GM18520 (cell line): ENCODE measurements around the gene FNDC11.
A peak's percentile ranks its signal among the peaks of the same experiment; 100 is the strongest.

Source experiments
- ATAC-seq: cut with Tn5 transposase; IDR thresholded peaks from one replicate; pipeline ENCODE4 v1.9.1; 2021; ENCODE audit not compliant: unreplicated experiment

Gene FNDC11

DNA sequence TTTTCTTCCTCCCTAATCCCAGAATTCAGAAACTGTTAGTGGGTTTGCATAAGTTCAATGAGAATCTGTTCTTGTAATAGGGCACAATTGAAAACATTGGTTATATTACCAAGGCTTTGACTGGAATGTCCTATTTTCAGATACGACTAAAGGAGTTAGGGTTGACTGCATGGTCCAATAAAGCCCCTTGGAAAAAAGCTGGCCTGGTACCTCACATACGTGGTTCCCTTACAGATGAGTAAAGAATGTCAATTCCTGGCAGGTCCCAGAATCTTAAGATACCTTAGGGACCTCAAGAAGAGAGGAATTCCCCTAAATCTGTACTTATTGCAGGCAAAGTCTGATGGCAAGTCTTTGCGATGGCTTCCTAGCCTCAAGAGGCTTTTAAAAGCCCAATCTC, 28.8 kb upstream of the FNDC11 start:
- ATAC-seq: no peak

DNA sequence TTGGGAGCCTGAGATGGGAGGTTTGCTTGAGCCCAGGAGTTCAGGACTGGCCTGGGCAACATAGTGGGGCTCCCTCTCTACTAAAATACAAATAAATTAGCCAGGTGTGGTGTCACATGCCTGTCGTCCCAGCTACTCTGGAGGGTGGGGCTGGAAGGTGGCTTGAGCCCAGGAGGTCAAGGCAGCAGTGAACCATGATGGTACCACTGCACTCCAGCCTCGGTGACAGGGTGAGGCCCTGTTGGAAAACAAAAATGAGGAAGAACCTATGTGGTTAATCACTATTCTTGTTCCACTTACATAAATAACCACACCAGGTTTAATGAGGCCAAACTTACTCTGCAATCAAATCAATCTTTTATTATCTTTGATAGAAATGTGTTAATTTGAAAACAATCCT, 28.0 kb upstream of the FNDC11 start:
- ATAC-seq: no peak

DNA sequence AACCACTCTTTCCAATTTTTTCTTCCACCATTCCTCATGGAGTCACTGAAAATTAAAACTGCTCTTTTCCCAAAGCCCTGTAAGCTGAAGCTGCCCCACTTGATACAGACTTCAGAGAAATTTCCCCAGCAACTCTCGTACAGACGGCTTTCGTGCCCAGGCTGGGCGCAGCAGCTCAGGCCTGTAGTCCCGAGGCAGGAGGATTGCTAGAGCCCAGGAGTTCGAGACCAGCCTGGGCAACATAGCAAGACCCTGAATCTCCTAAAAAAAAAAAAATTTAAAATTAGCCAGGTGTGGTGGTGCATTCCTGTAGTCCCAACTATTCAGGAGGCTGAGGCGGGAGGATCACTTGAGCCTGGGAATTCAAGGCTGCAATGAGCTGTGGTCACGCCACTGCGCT, 26.8 kb upstream of the FNDC11 start:
- no peak for ATAC-seq

DNA sequence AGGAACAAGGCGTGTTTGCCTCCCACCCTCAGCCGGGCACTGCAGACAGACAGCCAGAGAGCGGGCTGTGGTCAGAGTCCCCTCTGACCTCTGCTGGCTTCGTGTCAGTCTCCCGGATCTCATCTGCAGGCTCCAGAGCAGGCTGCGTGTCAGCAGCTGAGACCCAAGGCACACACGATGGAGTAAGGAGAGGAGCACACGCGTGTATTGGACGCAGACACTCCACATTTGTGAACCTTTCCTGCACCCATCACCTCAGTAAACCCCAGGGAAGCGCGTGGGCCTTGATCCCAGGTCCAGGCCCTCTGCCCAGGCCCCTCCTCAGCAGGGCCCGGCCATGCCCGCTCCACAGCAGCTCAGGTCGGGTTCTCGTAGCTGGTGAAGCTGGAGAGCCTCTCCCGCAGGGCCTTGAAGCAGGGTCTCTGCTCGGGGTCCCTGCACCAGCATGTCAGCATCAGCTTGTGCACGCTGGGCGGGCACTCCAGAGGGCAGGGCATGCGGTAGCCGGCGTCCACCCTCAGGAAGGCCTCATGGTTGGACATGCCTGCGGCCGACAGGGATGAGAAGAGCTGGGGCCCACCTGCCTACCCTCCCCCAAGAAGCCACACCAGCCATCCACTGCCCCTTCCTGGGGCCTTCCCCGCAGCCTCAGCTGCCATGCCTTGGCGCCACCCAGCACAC, 24.6 kb upstream of the FNDC11 start:
- no peak for ATAC-seq

DNA sequence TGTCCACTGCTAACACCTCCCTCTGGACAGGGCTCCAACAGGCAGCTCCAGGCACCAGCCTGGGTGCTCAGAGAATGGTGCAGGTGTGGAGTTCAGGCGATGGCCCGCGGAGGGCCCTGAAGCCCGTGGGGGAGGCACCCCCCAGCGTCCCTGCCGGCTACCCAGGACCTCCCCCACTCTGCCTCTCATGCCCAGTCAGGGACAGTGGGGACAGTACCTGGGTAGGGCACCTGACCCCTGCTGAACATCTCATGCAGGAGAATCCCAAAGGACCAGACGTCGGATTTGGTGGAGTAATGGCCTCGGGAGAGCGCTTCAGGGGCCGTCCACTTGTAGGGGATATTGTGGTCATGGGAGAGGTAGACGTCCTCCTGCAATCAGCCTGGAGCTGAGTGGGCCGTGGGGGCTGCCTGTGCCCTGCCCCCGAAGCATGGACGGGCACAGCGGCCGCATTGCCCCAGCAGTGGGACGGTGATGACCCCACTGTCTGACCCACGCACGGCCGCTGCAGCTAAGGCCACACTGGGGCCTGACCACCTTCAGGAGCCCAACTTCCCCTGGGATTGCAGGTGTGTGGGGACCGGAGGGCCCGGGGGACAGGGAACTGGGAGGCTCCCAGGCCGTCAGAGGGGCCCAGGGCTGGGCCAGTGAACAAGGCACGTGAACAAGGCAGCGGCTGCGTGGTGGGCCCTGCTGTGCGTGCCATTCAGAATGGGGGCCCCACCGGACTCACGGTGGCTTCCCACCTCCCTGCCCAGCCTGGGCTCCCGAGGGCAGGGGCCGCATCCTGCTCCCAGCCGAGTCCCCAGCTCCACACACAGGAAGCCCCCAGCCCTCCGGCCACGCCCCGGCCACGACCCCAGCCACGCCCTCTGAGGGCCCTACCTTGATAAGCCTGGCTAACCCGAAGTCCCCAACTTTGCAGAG, 23.8 kb upstream of the FNDC11 start:
- ATAC-seq: no peak

DNA sequence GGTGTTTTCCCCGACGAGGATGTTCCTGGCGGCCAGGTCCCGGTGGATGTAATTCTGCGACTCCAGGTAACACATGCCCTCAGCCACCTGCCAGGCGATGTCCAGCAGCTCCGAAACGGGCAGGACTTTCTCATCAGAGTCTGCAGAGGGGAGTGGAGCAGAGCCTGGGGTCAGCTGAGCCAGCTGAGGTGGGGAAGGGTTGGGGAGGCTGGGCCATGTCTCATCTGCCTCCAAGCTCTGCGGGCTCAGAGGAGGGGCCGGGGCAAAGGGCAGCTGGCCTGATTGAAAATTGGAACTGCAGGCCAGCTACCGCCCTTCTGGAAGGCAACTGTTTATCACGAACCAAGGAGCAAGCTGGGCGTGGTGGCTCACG, 23.2 kb upstream of the FNDC11 start:
- ATAC-seq: no peak

DNA sequence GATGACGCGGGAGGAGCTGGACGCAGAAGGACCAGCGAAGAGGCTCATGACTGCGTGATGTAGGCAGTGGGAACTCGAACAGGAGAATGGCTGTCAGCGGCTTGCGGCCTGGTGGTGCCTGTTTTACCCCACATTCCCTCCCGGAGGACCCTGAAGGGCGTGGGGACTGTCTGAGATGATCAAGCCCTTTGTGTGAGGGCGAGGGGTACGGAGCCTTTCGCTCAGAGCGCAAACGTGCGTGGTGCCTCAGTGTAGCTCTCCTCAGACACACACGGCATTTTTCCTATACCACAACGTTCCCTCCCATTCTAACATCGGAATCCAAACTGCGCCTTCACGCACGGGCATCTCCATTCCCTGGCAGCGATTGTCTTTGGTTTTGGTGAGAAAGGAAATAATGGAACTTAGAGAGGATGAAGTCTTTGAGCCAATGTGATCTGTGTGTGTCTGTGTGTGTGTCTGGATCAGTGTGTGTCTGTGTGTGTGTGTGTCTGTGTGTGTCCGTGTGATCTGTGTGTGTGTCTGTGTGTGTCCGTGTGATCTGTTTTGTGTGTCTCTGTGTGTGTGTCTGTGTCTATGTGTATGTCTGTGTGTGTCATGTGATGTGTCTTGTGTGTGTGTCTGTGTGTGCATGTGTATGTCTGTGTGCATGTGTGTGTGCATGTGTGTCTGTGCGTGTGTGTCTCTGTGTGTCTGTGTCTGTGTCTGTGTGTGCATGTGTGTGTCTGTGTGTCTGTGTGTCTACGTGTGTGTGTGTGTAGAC, 22.1 kb upstream of the FNDC11 start:
- ATAC-seq: no peak

DNA sequence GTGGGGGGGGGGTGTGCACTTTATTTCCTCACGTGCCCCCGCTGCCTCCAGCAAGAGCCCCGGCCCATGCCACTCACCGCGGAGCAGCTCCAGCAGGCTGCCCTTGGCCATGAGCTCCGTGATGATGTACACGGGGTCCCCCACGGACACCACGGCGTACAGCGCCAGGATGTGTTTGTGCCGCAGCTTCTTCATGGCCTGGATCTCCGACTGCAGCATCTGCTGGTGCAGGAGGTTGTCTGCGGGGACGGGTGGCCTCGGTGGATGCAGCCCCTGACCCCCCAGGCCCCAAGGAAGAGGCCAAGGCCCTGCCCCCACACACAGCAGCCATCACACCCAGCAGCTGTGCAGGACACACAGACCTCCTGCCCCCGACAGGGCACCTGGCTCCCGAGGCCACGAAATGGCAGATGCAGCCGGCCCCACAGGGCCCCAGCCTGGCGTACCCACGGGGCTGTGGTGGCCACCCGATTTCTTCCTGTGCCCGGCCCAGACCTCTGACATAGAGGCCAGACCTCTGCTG, 21.4 kb upstream of the FNDC11 start:
- ATAC-seq: no peak

DNA sequence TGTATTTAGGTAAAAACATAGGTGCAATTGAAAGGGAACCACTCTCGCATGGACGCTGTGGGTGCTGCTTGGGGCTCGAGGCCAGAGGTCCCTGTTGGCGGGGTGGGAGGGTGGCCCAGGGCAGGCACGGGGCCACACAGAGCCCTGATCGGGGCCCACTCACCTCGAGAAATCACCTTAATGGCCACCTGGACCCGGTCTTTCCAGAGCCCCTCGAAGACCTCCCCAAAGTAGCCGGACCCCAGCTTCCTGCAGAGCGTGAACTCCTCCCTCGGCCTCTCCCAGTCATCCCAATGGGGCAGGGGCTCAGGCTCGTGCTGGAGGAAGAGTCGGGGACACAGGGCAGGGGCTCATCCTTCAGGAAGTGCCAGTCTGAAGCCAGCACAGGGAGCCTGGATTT, 20.6 kb upstream of the FNDC11 start:
- ATAC-seq: no peak

DNA sequence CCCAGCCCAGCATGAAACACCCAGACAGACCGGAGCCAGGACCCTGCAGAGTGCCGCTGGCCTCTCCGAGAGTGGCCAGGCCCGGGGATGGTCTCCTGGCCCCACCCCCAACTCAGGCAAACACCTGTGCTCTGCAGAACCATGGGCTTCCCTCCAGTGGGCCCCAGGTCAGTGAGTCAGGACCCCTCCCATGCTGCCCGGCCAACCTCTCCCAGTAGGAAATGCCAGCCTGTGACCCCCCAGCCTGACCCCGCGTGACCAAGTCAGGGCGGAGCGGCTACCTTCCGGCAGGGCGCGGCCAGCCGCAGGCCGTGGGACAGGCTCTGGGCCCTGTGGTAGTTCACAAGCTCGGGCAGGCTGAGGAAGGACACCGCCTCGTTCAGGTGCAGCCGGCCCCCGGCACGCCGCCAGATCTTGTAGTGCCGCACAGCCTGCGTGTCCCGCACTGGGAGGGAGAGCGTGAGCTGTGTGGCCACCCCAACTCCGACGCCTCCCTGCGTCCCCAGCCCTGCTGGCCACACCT, 20.0 kb upstream of the FNDC11 start:
- no peak for ATAC-seq

DNA sequence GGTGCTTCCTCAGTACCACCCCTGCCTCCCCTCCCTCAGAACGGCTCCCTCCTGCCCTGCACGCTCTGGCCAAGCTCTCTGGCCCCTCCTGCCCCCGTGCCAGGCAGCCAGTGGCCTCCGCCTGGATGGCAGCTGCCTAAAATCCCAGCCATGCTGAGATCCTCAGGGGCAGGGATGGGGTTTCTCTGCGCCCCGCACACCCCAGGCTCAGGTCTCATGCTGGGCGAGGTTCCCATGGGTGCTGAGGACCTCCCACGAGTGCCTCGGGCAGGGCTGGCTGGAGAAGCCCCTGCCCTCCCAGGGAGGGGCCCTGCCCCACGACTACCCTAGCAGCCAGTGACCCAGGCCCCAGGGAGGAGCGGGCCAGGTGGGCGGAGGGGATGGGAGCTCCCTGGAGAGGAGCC, 19.5 kb upstream of the FNDC11 start:
- ATAC-seq: no peak

DNA sequence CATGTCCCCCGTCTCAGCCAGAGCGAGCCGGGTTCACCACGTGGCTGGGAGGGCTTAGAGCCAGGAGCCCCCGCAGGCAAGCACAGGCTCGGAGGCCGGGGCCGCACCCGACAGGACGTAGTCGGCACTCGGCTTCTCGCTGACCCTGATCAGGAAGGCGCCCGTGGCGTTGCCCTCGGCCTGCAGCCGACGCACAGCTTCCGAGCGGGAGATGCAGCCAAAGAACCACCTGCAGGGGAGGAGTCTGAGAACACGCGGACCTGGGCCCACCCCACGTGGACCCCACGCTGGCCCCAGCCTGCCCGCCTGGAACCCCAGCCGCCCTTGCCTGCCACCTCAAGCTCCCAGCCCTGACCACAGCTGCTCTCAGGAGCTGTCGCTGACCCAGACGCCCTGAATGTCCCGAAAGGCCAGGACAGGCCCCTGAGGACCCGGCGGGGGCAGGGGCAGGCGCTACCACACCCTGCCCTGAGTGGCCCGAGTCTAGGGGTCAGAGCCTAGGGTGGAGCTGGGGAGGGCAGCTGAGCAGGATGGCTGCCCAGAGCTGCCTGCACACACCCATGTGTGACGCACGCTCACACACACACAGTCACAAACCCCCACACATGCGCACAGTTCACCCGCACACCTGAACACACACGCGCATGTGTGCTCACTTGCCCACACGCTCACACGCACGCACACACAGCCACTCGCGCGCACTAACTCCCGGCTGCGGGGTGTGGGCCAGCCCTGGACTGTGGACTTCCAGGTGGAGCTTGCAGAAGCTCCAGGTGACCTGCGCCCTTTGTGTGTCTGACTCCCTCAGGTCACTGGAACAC, 18.9 kb upstream of the FNDC11 start:
- ATAC-seq: no peak

DNA sequence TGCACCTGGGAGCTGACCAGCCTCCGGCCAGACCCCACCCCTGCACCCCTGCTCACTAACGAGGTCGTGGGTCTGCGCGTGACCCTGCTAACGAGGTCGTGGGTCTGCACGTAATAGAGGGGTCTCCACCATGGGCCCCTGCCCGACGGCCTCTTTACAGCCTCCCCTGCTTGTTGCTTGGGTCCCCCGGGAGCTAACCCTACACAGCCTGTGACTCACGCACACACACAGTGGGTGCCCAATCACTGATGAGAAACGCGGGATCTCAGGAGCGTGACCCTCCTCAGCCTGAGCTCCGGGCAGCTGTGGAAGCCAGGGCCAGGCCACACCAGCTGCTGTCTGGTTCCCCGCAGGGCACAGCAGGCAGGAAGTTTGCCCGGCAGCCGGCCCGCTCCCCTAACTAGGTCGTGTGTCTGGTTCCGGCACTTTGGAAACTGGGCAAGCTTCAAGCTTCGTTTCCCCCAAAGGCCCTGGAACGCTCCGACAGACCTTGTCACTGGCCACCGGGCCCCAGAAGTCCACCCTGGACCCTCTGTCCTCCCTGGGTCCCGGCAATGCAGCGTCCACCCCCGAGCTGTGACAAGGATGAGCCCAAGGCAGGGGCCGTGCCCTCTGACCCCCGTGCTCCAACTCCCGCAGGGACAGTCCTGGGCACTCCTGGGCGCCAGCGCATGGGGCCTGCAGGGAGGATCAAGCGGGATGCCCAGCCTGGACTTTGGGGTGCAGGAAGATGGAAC, 17.6 kb upstream of the FNDC11 start:
- no peak for ATAC-seq

DNA sequence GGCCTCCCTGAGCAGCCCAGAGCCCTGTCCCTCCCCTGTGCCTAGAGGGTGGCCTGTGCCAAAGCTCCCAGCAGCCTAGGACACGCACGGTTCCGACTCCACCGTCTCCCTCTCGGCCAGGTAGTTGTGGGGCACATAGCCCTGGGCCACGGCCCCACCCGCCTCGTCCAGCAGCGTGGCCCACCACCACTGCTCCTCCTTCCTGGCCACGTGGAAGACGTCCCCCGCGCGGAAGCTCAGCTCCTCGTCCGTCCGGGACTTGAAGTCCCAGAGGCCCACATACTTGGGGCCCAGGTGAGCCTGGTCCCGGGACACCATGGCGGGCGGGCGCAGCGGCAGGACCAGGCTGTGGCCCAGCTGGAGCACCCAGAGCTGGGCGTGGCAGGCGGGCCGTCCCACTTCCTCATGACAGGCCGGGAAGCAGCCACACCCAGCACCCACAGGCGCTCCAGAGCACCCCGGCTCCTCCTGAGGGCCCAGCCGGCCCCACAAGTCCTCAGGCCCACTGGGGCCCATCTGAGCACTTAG, 16.9 kb upstream of the FNDC11 start, which contains the start of gene PTK6:
Gene PTK6 (minus strand): TSS at position 380 of the 528 bp plus-strand sequence. CDS start 62 bp downstream, at position 318.
- ATAC-seq: no peak

DNA sequence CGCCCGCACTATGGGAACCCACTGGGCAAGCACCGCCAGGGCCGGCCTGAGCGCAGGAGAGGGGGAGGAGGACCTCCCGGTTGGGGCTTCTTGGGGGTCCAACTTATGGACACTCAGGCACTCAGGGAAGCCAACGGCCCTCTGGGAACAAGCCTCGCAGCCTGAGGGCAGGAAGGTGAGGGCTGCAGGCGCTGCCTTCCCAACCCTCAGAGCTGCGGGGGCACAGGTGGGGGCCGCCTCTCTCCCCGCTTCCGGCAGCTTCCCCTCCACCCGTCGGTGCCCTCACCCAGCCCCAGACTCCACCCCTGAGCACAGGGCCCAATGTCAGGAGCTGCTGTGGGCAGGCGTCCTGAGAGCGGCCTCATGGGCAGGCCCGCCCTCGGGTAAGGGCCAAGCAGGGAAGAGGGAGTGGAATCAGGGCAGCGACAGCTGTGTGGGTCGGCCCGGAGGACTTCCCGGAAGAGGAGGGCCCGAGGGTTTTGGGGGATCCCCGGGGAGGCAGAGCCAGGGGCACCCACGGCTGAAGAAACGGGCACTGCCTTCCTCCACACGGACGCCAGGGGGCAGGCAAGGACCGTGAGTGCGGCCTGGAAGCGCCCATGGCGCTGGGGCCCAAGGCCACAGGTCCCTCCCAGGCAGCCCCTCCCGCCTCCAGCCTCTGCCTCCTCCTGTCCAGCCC, 16.3 kb upstream of the FNDC11 start:
- peak; percentile 87 for ATAC-seq

DNA sequence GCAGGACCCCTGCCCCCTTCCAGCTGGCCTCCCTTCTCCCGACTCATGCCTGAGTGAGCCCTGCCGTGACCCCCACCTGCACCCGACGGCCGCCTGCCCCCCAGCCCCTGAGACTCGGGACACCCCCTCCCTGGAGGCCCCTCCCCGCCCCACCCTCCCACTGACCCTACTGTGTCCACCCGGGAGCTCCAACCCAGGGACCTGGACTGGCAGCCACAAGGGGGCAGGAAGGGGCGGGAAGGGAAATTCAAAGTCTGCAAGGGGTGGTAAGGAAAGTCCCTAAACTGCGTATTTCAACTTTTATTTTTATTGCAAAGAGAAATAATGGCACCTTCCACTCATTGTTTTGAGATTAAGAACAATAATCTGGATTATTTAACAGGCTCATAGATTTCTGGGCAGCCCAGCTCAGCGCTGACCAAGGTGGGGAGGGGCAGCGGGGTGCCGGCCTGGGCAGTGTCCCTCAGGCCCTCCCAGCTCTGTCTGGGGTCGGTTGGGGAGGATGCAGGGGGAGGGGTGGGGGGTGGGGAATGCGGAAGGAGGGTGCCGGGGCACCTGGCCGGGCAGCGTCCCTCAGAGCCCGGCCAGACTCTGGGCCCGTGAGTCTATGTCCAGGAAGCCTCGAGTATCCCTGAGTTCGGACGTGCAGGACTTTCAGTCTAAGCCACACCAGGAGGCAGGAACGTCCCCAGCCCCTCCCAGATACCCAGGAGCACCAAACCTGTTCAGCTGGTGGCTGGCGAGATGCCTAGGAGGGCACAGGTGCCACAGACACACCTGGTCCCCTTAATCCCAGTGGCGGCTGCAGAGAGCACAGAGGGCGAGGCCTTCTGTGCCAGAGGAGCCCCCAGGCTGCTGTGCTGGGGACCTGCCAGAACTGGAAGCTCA, 15.5 kb upstream of the FNDC11 start:
- no peak for ATAC-seq

DNA sequence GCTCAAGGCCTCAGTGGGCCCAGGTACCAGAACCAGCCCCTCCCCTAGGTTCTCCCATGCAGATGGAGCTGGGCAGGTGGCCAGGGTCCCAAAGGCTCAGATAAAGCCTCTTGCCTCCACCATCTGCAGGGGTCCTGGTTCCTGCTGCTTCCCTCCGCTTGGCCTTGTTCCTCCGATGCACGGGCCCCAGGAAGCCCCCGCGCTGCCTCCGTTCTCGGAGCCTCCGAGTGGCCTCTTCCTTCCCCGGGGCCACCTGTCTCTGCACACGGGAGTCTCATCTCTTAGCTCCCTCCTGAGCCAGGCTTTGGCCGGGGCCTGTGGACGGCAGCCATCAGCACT, 14.9 kb upstream of the FNDC11 start:
- no peak for ATAC-seq
